ENCODE measurements around the gene TMEM170A.
"Not testable (repeated sequence)": the region's sequence is repeated elsewhere in the genome, so short reads cannot be mapped to it uniquely, and the experiment has no call there.

The TMEM170A gene

GRCh38 chr16:75458029-75458428 lies 6.5 kb downstream of the TMEM170A start:
- DNase-seq (ENCODE audit: low read depth, low spot score), result no peak
- no peak overlapping the region for H3K4me3 ChIP-seq (ENCODE audit: low read length)

DNA sequence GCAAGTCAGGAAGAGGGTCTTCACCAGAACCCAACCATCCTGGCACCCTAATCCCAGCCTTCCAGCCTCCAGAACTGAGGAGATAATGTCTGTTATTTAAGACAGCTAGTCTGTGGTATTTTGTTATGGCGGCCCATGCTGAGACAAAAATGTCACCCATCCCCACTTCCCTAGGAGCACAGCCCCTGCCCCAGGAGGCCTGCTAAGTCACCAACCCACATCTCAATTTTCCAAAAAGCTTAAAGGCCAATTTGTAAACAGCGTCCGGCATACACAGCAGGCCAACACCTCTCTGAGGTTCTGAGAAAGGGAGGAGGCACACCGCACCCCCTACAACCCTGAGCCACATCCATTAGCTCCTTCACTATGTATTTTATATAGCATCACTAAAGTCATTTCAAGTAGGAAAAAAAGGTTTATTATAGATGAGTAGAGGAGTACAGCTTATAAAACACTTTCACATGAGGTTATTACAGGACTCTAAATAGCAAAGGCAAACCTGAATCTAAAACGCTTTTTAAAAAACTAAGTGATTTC lies 6.9 kb downstream of the TMEM170A start:
- DNase-seq (ENCODE audit: low read depth, low spot score), result no peak
- no peak overlapping the region for H3K4me3 ChIP-seq (ENCODE audit: low read length)

- no peak for DNase-seq (ENCODE audit: low read depth, low spot score)
- H3K4me3 ChIP-seq (ENCODE audit: low read length), result no peak overlapping the region
Measured at GRCh38 chr16:75456971-75457370, 7.5 kb downstream of the TMEM170A start.

- DNase-seq (ENCODE audit: low read depth, low spot score); H3K4me3 ChIP-seq (ENCODE audit: low read length): not testable (repeated sequence)
Measured at GRCh38 chr16:75456486-75456885, 8.0 kb downstream of the TMEM170A start.

DNA sequence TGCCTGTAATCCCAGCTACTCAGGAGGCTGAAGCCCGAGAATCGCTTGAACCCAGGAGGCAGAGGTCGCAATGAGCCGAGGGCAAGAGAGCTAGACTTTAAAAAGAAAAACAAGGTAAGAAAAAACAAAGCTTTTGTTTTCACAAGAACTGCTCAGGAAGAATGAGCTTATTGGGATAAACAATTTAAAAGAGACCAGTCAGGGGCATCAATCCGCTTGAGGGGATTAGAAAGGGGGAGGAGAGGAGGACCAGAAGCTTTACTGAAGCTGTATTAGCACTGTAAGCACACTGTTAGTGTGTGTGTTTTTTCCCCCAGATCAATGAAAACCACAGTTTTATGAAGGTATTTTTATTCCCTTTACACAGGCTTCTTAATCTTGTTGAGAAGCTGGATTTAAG lies 8.8 kb downstream of the TMEM170A start:
- H3K4me3 ChIP-seq (ENCODE audit: low read length), result no peak overlapping the region
- DNase-seq (ENCODE audit: low read depth, low spot score), result no peak

GRCh38 chr16:75452464-75453190 lies 11.9 kb downstream of the TMEM170A start:
- no peak for DNase-seq (ENCODE audit: low read depth, low spot score)
- H3K4me3 ChIP-seq (ENCODE audit: low read length), result no peak overlapping the region

DNA sequence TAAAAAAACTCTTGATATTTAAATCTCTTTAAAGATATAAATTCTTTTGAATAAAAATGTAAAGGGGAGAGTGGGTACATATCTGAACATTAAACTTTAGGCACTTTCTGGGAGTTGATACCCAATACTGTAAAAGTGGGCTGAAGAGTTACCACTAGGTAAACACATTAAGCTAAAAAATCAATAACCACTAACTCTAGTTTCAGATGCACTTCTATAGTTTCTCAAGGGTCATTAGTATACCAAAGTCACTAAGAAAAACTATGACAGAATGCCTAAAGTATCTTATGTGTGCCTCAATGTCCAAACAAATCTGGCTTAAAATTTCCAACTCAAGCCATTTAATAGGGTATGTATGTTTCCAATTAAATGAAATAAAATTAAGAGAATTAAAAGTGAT lies 18.1 kb downstream of the TMEM170A start:
- no peak overlapping the region for H3K4me3 ChIP-seq (ENCODE audit: low read length)

DNA sequence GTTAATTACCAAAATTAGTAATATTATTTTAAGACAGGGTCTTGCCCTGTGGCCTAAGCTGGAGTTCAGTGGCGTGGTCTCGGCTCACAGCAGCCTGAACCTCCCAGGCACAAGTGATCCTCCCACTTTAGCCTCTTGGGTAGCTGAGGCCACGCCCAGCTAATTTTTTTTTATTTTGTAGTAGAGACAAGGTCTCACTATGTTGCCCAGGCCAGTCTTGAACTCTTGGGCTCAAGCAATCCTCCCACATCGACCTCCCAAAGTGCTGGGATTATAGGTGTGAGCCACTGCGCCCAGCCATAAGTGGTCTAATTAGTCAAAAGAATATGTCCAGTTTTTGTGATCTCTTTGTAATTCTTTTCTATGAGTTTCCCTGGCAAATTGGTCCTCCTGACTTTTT lies 19.2 kb downstream of the TMEM170A start:
- H3K4me3 ChIP-seq (ENCODE audit: low read length), result no peak overlapping the region
- DNase-seq (ENCODE audit: low read depth, low spot score), result no peak

More for the DNA sequence above, 18.1 kb downstream of the TMEM170A start:
- DNase-seq (ENCODE audit: low read depth, low spot score), result no peak

DNA sequence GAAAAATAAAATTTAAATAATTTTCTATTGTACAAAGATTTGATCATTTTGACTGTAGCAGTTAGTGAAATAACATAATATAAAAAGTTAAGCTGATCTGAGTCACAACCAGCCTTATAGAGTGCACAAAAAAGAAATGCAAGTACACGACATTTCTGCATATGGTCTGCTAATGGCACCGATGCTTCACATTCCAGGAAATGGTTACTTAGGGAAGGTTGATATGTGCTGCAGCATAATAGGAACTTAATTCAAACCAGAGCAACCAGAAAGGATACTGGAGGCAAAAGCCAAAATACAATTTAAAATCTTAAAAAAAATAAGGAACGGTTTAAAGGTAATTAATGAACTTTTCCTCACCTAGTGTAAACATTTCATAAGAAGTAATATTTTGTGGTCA lies 21.2 kb downstream of the TMEM170A start:
- no peak for DNase-seq (ENCODE audit: low read depth, low spot score)

GRCh38 chr16:75433732-75434413 lies 30.6 kb downstream of the TMEM170A start:
- no peak for DNase-seq (ENCODE audit: low read depth, low spot score)
- H3K4me3 ChIP-seq (ENCODE audit: low read length), result peak overlapping the region; percentile 84

More for the DNA sequence above, 21.2 kb downstream of the TMEM170A start:
- no peak overlapping the region for H3K4me3 ChIP-seq (ENCODE audit: low read length)

DNA sequence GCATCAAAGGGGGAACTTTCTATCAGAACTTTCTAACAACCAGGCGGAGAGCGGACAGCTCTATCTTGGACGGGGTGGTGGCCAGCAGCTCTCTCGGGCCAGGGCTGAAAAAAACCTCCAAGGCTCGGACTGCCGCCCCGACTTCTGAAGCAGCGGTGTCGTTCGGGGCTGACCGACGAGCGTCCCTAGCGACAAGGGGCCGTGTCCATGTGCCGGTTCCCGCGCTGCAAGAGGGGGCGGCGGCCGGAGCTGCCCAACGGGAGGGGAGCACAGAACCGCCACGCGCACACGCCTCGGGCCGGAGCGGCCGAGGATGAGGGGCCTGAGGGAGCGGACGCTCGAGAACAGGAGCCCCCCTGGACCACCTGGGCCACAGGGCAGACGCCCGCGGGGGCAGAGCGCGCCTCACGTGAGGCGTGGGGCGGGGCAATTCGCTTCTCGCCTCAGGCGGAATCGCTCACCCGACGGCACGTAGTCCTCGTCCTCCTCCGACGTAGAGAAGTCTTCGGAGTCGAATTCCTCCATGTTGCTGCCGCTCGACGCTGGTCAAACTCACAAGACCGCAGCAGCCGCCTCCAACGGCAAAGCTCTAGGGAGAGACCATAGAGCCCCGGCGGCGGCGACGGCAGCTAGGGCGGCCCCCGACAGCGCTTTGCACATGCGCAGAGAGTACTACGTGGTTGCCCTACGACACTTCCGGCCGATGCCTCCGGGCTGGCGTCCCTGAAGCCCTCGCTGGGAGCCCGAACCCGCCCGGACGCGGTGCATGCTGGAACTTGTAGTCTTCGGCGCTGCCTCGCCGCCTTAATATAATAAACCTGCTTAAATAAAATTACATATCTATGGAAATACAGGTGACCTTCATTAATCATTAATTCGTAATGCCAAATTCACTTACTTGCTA lies 31.4 kb downstream of the TMEM170A start, which contains the start of gene CFDP1:
CFDP1 (minus strand) TSS at position 676 of the 904 bp plus-strand sequence; CDS start at position 525, 151 bp downstream.
- DNase-seq (ENCODE audit: low read depth, low spot score), result peak; percentile 88
- H3K4me3 ChIP-seq (ENCODE audit: low read length), result peak within 1 kb of the TSS; percentile 84

- no peak for DNase-seq (ENCODE audit: low read depth, low spot score)
- no peak overlapping the region for H3K4me3 ChIP-seq (ENCODE audit: low read length)
Measured at GRCh38 chr16:75429621-75430403, 34.7 kb downstream of the TMEM170A start.

- H3K4me3 ChIP-seq (ENCODE audit: low read length); DNase-seq (ENCODE audit: low read depth, low spot score): not testable (repeated sequence)
Measured at GRCh38 chr16:75426524-75426923, 38.0 kb downstream of the TMEM170A start.

DNA sequence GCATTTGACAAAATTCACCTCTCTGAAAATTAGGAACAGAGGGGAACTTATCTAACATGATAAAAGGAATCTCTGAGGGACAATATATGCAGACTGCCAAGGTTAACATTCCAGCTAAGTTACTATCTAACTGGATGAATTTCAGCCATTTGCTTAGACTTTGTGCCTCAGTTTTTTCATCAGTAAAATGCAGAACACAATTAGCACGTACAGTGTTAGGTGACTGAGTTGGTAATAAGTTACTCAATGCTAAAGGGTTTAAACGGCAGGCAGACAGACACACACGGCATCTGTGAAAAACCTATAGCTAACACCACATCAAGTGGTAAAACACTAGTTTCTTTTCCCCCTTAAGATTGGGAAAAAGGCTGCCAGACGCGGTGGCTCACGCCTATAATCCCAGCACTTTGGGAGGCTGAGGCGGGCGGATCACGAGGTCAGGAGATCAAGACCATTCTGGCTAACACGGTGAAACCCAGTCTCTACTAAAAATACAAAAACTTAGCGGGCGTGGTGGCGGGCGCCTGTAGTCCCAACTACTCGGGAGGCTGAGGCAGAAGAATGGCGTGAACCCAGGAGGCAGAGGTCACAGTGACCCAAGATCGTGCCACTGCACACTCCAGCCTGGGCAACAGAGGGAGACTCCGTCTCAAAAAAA lies 40.3 kb downstream of the TMEM170A start:
- DNase-seq (ENCODE audit: low read depth, low spot score); H3K4me3 ChIP-seq (ENCODE audit: low read length): not testable (repeated sequence)

DNA sequence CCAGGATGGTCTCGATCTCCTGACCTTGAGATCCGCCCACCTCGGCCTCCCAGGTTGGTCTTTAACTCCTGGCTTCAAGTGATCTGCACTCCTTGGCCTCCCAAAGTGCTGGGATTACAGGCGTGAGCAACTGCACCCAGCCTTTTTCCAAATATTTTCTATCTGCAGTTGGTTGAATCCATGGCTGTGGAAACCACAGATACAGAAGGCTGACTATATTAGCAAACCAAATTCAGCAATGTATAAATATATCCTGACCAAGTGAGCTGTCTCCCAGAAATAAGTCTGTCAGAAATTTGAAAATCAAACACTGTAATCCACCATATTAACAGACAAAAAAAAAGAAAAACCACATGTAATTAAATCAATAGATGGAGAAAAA lies 40.8 kb downstream of the TMEM170A start:
- no peak overlapping the region for H3K4me3 ChIP-seq (ENCODE audit: low read length)
- no peak for DNase-seq (ENCODE audit: low read depth, low spot score)

DNA sequence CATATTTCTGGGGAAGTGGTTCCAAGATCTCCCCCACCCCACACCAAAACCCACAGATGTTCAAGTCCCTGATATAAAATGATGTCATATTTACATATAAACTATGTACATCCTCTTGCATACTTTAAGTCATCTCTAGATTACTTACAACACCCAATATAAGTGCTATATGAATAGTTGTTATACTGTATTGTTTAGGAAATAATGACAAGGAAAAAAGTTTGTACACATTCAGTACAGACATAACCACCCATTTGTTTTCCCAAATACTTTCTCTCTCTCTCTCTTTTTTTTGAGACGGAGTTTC lies 42.7 kb downstream of the TMEM170A start:
- no peak overlapping the region for H3K4me3 ChIP-seq (ENCODE audit: low read length)
- DNase-seq (ENCODE audit: low read depth, low spot score), result no peak

DNA sequence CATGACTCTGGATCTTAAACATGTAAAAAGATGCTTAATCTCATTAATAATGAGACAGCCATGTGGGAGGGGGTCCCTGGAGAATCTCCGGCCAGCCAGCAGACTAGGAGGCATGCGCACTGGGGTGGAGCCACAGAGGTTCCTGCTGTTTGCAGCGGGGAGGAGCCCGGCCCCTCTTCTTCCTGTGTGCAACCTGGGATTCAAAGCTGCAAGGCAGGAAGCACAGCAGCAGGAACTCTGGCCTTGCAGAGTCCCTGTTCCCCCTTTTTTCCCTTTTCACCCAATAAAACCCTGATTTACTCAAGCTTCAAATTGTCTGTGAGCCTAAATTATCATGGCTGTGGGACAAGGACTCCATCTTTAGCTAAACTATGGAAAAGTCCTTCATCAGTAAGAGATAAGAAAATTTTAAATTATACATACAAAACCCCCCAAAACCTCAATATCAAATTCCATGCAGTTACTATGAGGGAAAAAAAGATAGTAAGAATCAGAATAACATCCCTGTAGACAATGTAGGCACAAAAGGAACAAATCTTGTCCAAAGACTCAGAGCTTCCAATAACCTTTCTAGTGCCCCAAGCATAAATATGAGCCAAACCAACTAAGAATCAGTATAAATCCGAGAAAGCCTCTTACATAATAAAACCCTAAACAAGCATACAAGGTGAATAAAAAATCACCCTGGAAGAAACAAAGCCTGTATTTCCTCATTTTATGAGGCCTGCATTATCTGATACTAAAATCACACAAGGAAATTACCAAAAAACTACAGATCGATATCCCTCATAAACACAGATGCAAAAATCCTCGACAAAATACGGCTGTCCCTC lies 43.3 kb downstream of the TMEM170A start:
- no peak for DNase-seq (ENCODE audit: low read depth, low spot score)
- peak overlapping the region; percentile 18 for H3K4me3 ChIP-seq (ENCODE audit: low read length)
